ENCODE results near the gene THADA.

Gene THADA

GRCh38 chr2:43230351-43230885 lies 365.4 kb downstream of the THADA start:
- H3K4me3 ChIP-seq (ENCODE audit: low read depth, low read length) = no peak overlapping the region
- DNase-seq (ENCODE audit: low read depth) = no peak
- TF ChIP-seq, protein P1, sequence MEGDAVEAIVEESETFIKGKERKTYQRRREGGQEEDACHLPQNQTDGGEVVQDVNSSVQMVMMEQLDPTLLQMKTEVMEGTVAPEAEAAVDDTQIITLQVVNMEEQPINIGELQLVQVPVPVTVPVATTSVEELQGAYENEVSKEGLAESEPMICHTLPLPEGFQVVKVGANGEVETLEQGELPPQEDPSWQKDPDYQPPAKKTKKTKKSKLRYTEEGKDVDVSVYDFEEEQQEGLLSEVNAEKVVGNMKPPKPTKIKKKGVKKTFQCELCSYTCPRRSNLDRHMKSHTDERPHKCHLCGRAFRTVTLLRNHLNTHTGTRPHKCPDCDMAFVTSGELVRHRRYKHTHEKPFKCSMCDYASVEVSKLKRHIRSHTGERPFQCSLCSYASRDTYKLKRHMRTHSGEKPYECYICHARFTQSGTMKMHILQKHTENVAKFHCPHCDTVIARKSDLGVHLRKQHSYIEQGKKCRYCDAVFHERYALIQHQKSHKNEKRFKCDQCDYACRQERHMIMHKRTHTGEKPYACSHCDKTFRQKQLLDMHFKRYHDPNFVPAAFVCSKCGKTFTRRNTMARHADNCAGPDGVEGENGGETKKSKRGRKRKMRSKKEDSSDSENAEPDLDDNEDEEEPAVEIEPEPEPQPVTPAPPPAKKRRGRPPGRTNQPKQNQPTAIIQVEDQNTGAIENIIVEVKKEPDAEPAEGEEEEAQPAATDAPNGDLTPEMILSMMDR (IDR thresholded peaks at IDR 0.05; ENCODE audit: control insufficient read depth, extremely low read depth, insufficient read depth) = no peak

DNA sequence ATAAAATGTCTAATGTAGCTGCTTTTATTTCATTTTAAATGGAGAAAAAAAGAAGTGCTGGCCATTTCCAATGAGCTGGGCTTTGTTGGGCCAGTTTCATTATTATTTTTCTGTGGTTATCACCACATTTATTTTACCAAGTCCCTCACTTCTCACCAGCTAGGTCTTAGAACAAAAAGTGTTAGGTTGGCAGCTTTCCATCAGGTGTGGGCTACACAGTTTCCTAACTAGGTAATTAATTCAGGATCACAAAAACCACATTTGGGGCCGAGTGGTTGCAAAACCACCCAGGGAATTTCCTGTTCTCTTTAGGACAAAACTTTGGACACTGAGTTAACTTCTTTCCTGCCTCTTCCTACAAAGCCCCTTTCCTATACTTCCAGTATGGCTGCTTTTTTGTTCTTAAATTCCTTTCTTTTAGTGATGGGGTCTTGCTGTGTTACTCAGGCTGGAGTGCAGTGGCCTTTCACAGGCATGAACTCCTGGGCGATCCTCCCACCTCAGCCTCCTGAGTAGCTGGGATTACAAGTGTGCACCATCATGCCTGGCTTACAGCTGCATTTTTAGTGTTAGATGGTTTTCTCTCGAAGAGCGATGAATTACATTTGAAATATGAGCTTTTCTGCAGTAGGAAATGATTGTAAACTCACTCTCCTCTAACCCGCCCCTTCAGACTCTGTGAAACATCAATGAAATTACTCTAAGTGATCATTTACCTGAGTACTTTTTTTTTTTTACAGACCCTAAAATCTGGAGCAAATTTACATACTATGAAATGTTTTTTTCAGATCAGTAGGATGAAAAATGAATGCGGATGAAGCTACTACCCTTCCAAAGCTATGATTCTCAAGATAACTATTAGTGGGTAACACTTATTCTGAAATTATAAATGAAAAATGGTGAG lies 366.8 kb downstream of the THADA start:
- no peak for DNase-seq (ENCODE audit: low read depth)
- TF ChIP-seq, protein P1 (IDR thresholded peaks at IDR 0.05; ENCODE audit: control insufficient read depth, extremely low read depth, insufficient read depth) = no peak
- no peak overlapping the region for H3K4me3 ChIP-seq (ENCODE audit: low read depth, low read length)

DNA sequence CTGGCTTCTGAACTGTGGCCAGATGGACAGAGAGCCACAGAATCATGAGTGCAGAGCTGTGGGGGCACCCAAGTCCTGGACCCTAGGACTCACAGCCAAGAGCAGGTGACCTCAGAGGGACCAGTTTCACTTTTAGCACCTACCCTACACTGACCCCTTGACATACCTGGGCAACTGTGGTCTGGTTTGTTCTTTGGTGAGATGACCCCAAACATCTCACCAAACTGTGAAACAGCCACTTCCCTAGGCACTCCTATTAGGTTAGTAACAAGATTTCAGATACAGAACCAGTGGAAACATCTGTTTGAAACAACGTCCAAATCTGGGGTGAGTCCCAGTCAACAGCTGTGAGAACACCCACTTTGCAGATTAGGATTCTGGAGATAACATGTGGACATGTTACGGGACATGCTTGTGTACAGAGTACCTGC lies 367.5 kb downstream of the THADA start:
- TF ChIP-seq, protein P1 (IDR thresholded peaks at IDR 0.05; ENCODE audit: control insufficient read depth, extremely low read depth, insufficient read depth) = no peak
- no peak for DNase-seq (ENCODE audit: low read depth)
- H3K4me3 ChIP-seq (ENCODE audit: low read depth, low read length) = no peak overlapping the region

DNA sequence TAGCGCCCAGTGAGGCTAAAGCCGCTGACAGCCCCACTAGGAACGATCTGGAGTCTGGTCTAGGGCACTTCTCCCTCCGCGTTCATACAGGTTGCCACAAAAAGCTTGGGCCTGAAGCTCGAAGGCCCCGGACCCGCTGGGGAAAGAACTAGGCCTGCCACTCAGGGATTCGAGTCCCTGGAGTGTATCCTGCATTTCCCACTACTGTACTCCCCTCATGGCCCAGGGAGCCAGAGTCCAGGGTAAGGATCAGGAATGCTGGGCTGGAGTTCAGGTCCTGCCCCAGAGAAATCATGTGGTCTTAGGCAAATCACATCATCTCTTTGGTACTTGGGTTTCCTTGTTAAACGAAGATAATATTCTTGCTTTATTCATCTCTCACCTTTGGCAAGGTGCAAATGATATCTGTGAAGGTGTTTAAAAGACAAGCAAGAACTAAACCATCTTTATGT lies 368.0 kb downstream of the THADA start:
- H3K4me3 ChIP-seq (ENCODE audit: low read depth, low read length) = peak overlapping the region; percentile 60
- TF ChIP-seq, protein P1 (IDR thresholded peaks at IDR 0.05; ENCODE audit: control insufficient read depth, extremely low read depth, insufficient read depth) = no peak
- no peak for DNase-seq (ENCODE audit: low read depth)

DNA sequence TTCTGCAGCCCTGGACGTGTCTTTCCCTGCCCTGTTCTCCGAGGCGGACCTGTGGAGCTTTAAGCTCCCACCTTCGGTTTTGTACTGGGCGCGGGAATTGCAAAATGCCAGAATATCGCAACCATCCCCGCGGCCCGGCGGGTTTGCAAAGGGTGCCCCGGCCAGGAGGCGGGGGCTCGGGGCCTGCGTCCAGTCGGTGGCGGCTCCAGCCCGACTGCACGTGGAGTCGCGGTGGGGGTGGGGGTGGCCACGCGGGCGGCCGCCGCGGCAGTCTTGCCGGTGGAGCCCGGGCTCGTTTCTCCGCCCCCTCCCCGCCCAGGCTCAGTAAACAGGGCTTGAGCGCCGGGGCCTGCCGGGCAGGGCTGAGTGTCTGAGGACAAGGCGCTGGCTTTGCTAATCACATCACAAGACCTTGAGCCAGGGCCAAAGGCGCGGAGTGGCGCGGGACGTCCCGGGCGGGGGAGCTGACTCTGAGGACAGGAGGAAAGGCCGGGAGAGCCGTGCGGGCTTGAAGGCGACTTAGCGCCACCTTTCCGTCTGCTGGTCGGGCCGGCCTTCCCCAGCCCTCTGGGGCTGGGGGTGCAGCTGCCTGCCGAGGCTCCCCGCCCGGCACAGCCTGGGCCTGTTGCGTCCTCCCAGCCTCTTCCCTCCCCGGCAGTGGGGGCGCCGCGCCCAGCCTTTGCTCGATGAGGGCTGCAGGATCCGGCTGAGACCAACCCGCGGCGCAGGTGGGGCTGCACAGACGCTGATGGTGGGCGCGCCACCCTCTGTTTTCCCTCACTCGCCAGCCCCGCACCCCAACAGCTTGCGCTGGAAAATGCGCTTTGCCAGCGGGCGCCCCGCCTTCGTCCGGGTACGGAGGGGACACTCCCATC lies 368.6 kb downstream of the THADA start:
- H3K4me3 ChIP-seq (ENCODE audit: low read depth, low read length) = peak overlapping the region; percentile 60
- DNase-seq (ENCODE audit: low read depth) = peak; percentile 77
- TF ChIP-seq, protein P1 (IDR thresholded peaks at IDR 0.05; ENCODE audit: control insufficient read depth, extremely low read depth, insufficient read depth) = no peak

DNA sequence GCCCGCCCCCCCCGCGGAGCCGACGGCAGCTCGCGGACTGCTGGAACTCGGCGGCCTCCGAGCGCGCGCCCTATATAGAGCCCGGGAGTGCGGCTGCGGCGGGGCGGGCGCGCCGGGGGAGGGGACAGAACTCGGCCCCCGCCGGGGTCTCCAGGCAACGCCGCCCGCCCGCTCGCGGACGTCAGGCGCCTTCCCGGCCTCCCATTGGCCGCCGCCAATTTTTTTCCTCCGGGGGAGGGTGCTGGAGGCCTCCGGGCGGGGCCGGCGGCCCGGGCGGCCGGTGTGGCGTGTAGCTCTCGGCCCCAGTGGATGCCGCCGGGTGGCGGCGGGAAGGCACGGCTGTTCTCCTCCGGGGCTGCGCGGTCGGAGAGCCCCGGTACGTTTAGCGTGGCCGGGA lies 369.3 kb downstream of the THADA start, which contains the start of gene ZFP36L2:
Gene ZFP36L2 (minus strand): TSS at position 49 of the 397 bp plus-strand sequence. CDS start 291 bp downstream, outside the sequence.
- TF ChIP-seq, protein P1 (IDR thresholded peaks at IDR 0.05; ENCODE audit: control insufficient read depth, extremely low read depth, insufficient read depth) = no peak
- DNase-seq (ENCODE audit: low read depth) = peak; percentile 47
- peak within 1 kb of the TSS; percentile 69 for H3K4me3 ChIP-seq (ENCODE audit: low read depth, low read length)

Measured in LNCaP clone FGC (cell line).